Prostate gland (tissue), 2 donors: ENCODE data around the gene EML1.

Experiments
- CTCF ChIP-seq, 4 experiments: fragments of 200-600 bp in 2 of 4; fragments of 450-650 bp in 2 of 4; sonication (generic) in 2 of 4; IDR thresholded peaks; 1 replicate in 3 of 4; 2 replicates in 1 of 4; pipeline ENCODE4 v1.5.1; 2016 to 2019; ENCODE audit warnings: antibody characterized with exemption in 4 of 4, mild to moderate bottlenecking in 2 of 4, moderate library complexity in 2 of 4
- POLR2AphosphoS5 ChIP-seq: sonication (generic); formaldehyde crosslinking; IDR thresholded peaks from one replicate; pipeline ENCODE4 v1.6.1; 2017; ENCODE audit warnings: antibody characterized with exemption

GRCh38 chr14:99930420-99931274, 137.4 kb downstream of the EML1 start:
- TF ChIP-seq CTCF (IDR thresholded peaks at IDR 0.05) (no peak), POLR2AphosphoS5 (no peak)
